Ovary (tissue), 9 donors: Measurements from ENCODE around the gene WDR38. TPM values are rescaled to one million over a fixed set of nuclear protein-coding genes. Genes with fewer than 3 reads are reported as not detected.

Experiments used
- DNase-seq, 5 donors: peaks; one replicate each; pipeline ENCODE4 v3.0.0-alpha.2; 2019 to 2020
- H3K27ac ChIP-seq, 2 donors: fragments of 200-600 bp; one replicate each; pipeline versions ENCODE4 v1.5.1 to v1.8.0; 2019 to 2022
- H3K27me3 ChIP-seq: fragments of 200-600 bp; one replicate; pipeline ENCODE4 v1.8.0; 2022
- H3K36me3 ChIP-seq: fragments of 200-600 bp; sonication (generic); one replicate; pipeline ENCODE4 v1.5.1; 2019
- H3K4me1 ChIP-seq: one replicate; pipeline ENCODE4 v1.8.1; 2013; ENCODE audit warnings: mild to moderate bottlenecking, moderate library complexity; ENCODE audit not compliant: insufficient read depth
- H3K4me3 ChIP-seq: fragments of 200-600 bp; sonication (generic); one replicate; pipeline ENCODE4 v1.5.1; 2017
- H3K9me3 ChIP-seq, 2 donors: fragments of 200-600 bp in 1 of 2; sonication (generic) in 1 of 2; one replicate each; pipeline versions ENCODE4 v1.5.1 to v1.8.1; 2013 to 2019; ENCODE audit warnings: mild to moderate bottlenecking in 1 of 2, moderate library complexity in 1 of 2
- CTCF ChIP-seq, 3 donors: fragments of 450-650 bp in 2 of 3; fragments of 200-600 bp in 1 of 3; IDR thresholded peaks; one replicate each; pipeline versions ENCODE4 v1.5.1 to v1.8.0; 2016 to 2022; ENCODE audit warnings: antibody characterized with exemption in 3 of 3, mild to moderate bottlenecking in 1 of 3
- EP300 ChIP-seq: sonication (generic); formaldehyde crosslinking; IDR thresholded peaks from one replicate; pipeline ENCODE4 v1.6.1; 2017; ENCODE audit warnings: antibody characterized with exemption
- POLR2A ChIP-seq: fragments of 450-650 bp; IDR thresholded peaks from one replicate; pipeline ENCODE4 v1.6.1; 2017; ENCODE audit warnings: antibody characterized with exemption, mild to moderate bottlenecking, moderate library complexity
- WGBS, 3 donors: extraction: QIAGEN DNeasy Blood & Tissue Kit in 1 of 3; methylation state at CpG; one replicate each; pipeline versions ENCODE4 v1.1.5 to v1.1.7; 2013 to 2017; 5-methylcytosine and 5-hydroxymethylcytosine counted together
- intact Hi-C, 4 donors: fragments of 100-400 bp; cut with DNase I; formaldehyde crosslinking; loops; one replicate each; pipeline versions ENCODE4 v1.11.0 to v1.15.1; 2022 to 2023
- polyA plus RNA-seq, 2 donors: library from polyadenylated mRNA; stranded (reverse); fragments of 200-250 nt in 1 of 2; fragments of 350-450 nt in 1 of 2; fragmentation: Illumina TruSeq in 1 of 2; extraction: RNeasy Lipid Tissue Mini Kit (QIAGEN cat#74804) in 1 of 2; gene quantifications; one replicate each; pipeline ENCODE4 v1.2.3, GENCODE V29; 2013 to 2014
- total RNA-seq, 7 donors: library from RNA; depleted of rRNA in 2 of 7; stranded (reverse); fragments of >200 nt in 2 of 7; fragmentation: NEBNext Ultra II Directional in 3 of 7; extraction: Animal tissue kit (Norgen Biotek cat#: 25700) in 3 of 7; gene quantifications; one replicate each; pipeline versions ENCODE4 v1.1.0 to v1.2.4, GENCODE V29; 2016 to 2023
- donor health status: DM: no; HTN: no; CAD: no; lungs with moderate emphysema.
- donor health status: DM: no; HTN: no; CAD: no.
- donor health status: Bipolar disorder and iron deficiency.
- donor health status: DM: yes; HTN: yes; CAD: no.
- donor health status: DM: no; HTN: no; CAD: no.
- donor health status: DM: yes; HTN: yes; CAD: no.

The WDR38 gene
- total and polyA plus RNA-seq, 9 donors: 0.94 to 22.5 (median 1.4) TPM; not detected in 5

- intact Hi-C loops: no loop called here
- WGBS, 3 donors: 67 to 86% (median 83%) methylated on average over 11 of the region's 11 CpGs
These were observed 39.6 kb upstream of the WDR38 start for GRCh38 chr9:124813501-124814163.

GRCh38 chr9:124814164-124814535, 39.1 kb upstream of the WDR38 start:
- Histone ChIP-seq H3K4me1 (no peaks in the 10 kb centered on the region), H3K36me3 (no peaks in the 10 kb centered on the region), H3K27ac (no peak overlapping the region), H3K9me3 (no peaks in the 10 kb centered on the region), H3K4me3 (no peak overlapping the region), H3K27me3 (no peaks in the 10 kb centered on the region)
- no peak for DNase-seq
- 79 to 89% (median 87%) methylated on average over 5 of the region's 5 CpGs for WGBS, 3 donors
- TF ChIP-seq CTCF (IDR thresholded peaks at IDR 0.05): no peak
- no peak for TF ChIP-seq EP300
- intact Hi-C loops: no loop called here

More at GRCh38 chr9:124813501-124814163, 39.6 kb upstream of the WDR38 start:
- Histone ChIP-seq H3K27ac (no peak overlapping the region), H3K36me3 (no peaks in the 10 kb centered on the region), H3K4me1 (no peaks in the 10 kb centered on the region), H3K27me3 (no peaks in the 10 kb centered on the region), H3K4me3 (no peak overlapping the region), H3K9me3 (no peaks in the 10 kb centered on the region)
- no peak for DNase-seq
- TF ChIP-seq CTCF (IDR thresholded peaks at IDR 0.05) (no peak), EP300 (no peak)

DNA sequence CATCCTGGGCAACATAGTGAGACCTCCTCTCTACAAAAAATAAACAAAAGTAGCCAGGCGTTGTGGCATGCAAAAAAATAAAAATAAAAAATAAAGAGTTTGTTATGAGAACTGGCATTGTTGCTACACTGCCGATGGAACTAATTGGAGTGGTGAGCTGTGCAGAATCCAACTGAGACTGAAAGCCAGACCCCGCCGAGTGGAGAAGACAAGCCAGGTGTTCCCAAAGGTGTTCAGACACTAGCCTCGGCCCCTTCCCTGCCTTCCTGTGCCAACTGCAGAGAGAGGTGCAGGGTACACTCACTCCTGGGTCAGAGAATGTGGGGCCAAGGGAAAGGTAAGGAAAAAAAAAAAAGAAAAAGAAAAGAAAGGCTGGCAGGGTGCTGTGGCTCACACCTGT, 37.7 kb upstream of the WDR38 start:
- Histone ChIP-seq H3K27ac (no peak overlapping the region), H3K9me3 (no peaks in the 10 kb centered on the region), H3K4me1 (no peaks in the 10 kb centered on the region), H3K4me3 (no peak overlapping the region), H3K27me3 (no peaks in the 10 kb centered on the region), H3K36me3 (no peaks in the 10 kb centered on the region)
- no peak for TF ChIP-seq EP300
- no peak for TF ChIP-seq CTCF (IDR thresholded peaks at IDR 0.05)
- TF ChIP-seq POLR2A: no peak
- DNase-seq: no peak
- intact Hi-C loops: no loop called here
- WGBS, 3 donors: 77 to 89% (median 85%) methylated on average over 5 of the region's 5 CpGs

DNA sequence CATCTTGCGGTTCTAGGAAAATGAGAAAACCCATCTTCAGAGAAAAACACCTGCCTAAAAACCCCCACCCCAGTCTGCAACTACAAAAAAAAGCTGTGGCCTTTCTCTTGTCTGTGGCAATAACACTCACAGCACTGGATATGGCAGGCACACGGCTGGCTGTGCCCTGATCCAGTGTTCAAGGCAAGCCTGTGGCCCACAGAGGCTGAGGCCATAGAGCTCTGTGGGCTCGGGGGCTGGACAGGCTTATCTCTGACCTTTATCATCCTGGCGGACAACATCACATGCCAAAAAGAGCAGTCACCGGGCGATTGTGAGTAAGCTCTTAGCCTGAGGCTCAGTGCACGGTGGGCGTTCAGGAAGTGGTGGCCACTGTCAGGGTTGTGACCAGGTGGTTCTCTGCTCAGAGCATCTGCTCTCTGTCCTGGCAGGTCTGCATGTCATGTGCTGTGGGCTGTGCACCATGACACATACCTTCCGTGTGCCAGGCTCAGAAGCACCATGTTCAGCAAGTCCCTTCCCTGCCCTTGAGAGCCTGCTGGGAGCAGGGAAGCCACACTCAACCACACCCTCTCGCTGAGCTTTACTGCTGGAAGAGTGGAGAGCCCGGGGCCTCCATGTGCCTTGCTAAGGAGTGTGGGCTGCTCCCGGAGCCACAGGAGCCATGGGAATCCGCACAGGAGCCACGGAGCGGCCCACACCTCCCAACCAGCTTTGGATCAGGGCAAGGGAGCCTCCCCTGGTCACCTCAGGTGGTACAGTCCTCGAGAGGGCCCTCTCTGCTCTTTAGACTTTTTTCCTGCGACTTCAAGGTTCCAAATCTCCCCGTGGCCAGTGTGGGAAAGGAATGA, 34.6 kb upstream of the WDR38 start:
- H3K4me3 ChIP-seq: no peak overlapping the region
- no peak for DNase-seq
- no peaks in the 10 kb centered on the region for H3K36me3 ChIP-seq
- 58 to 76% (median 66%) methylated on average over 18 of the region's 18 CpGs for WGBS, 3 donors
- no peaks in the 10 kb centered on the region for H3K27me3 ChIP-seq
- H3K9me3 ChIP-seq: no peaks in the 10 kb centered on the region
- intact Hi-C loops: no loop called here
- no peaks in the 10 kb centered on the region for H3K4me1 ChIP-seq
- no peak overlapping the region for H3K27ac ChIP-seq
- TF ChIP-seq CTCF (IDR thresholded peaks at IDR 0.05): no peak
- no peak for TF ChIP-seq EP300
- no peak for TF ChIP-seq POLR2A
